PFSK-1 (cell line): ENCODE measurements around the gene PIGM.

Experiments
- FOXP2 ChIP-seq: optimal IDR thresholded peaks from 2 replicates; pipeline ENCODE3; 2011; ENCODE audit warnings: borderline replicate concordance, control low read depth, inconsistent platforms; ENCODE audit not compliant: insufficient read depth; ENCODE audit errors: extremely low read length, extremely low read depth
- POLR2AphosphoS5 ChIP-seq: IDR thresholded peaks from 2 replicates; pipeline ENCODE4 v1.6.1; 2012; ENCODE audit warnings: low read depth, mild to moderate bottlenecking, control low read depth, low read length, moderate library complexity
- REST ChIP-seq, 2 experiments: IDR thresholded peaks; 2 replicates each; pipeline versions ENCODE4 v1.6.1 to v1.8.0; 2011 to 2012; ENCODE audit warnings: low read depth in 2 of 2, low read length in 2 of 2, control low read depth in 1 of 2, inconsistent platforms in 1 of 2, mild to moderate bottlenecking in 1 of 2, moderate library complexity in 1 of 2; ENCODE audit not compliant: insufficient read depth in 1 of 2
- SIN3A ChIP-seq: IDR thresholded peaks from 2 replicates; pipeline ENCODE4 v1.6.1; 2012; ENCODE audit warnings: mild to moderate bottlenecking, low read length, moderate library complexity, borderline replicate concordance; ENCODE audit not compliant: insufficient read depth
- TAF1 ChIP-seq: IDR thresholded peaks from 2 replicates; pipeline ENCODE4 v1.6.1; 2012; ENCODE audit warnings: low read length, control low read depth, borderline replicate concordance; ENCODE audit not compliant: insufficient read depth

Gene PIGM

DNA sequence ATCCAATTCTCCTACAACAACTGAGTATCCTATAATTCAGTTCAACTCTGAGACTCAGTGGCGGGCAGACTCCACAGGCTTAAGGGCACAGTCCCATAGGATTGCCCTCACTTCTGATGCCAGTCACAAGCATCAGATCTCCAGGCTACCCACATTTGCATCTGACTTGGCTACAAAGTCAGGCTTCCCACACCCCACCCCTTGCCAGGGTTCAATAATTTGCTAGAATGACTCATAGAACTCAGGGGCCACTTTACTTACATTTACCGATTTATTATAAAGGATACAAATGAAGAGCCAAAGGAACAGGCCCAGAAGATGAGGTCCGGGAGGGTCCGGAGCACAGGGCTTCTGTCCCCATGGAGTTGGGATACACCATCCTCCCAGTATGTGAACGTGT lies 41.8 kb downstream of the PIGM start:
- TF ChIP-seq POLR2AphosphoS5 (no peak), SIN3A (no peak), TAF1 (no peak)

GRCh38 chr1:159989581-159989980 lies 42.2 kb downstream of the PIGM start:
- TF ChIP-seq REST (IDR thresholded peaks at IDR 0.05; ENCODE audit: insufficient read depth in 1 of 2, low read depth in 2 of 2, low read length in 2 of 2) (no peak), FOXP2 (no peak), TAF1 (no peak), POLR2AphosphoS5 (no peak), SIN3A (no peak)

DNA sequence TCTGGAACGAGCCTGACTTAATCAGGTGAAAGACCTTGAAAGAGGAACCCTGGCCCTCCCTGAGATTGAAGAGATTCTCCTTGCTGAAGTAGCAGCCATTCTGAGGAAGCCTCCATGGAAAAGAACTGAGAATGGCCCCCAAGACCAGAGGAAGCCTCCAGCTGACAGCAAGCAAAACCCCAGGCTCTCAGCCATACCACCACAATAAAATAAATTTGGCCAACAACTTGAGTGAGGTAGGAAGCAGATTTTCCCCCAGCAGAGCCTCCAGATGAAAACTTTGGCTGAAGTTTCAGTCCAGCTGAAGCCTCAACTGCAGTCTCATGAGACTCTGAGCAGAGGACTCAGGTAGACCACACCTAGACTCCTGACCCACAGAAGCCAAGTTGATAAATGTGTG lies 43.8 kb downstream of the PIGM start:
- TF ChIP-seq SIN3A: no peak
- TF ChIP-seq FOXP2: no peak
- no peak for TF ChIP-seq POLR2AphosphoS5
- TF ChIP-seq TAF1: no peak
- TF ChIP-seq REST (IDR thresholded peaks at IDR 0.05; ENCODE audit: insufficient read depth in 1 of 2, low read depth in 2 of 2, low read length in 2 of 2): no peak

GRCh38 chr1:159987186-159987585 lies 44.6 kb downstream of the PIGM start:
- TF ChIP-seq SIN3A: no peak

DNA sequence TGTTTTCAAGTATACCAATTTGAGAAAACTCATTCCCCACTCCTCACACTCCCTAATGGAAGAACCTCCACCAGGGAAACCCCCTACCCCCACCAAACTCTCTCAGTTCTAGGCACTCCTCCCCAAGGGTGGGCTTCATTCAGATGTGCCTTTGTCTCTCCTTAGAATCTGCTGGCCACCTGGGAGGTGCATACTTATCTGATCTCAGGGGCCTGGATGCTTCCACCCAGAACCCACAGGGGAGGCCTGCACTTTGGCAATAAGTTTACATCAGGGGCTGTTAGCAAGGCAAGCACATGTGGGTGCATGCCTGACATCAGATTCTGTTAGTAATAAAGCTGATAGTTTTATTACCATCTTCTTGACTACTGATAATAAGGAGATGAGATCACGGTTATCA lies 45.3 kb downstream of the PIGM start:
- TF ChIP-seq TAF1 (no peak), POLR2AphosphoS5 (no peak), FOXP2 (no peak), SIN3A (no peak), REST (IDR thresholded peaks at IDR 0.05; ENCODE audit: insufficient read depth in 1 of 2, low read depth in 2 of 2, low read length in 2 of 2) (no peak)

DNA sequence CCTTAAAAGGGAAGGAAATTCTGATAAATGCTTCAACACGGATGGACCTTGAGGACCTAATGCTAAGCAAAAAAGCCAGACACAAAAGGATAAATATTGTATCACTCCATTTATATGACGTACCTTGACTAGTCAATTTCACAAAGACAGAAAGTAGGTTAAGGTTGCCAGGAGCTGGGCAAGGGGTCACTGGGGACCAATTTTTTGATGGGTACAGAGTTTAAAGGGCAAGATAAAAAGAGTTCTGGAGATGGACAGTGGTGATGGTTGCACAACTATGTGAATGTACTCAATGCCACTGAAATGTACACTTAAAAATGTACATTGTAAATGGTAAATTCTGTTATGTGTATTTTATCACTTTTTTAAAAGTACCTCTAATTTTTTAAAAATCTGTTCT lies 45.7 kb downstream of the PIGM start:
- TF ChIP-seq TAF1 (no peak), POLR2AphosphoS5 (no peak), REST (IDR thresholded peaks at IDR 0.05; ENCODE audit: insufficient read depth in 1 of 2, low read depth in 2 of 2, low read length in 2 of 2) (no peak), FOXP2 (no peak), SIN3A (no peak)
